HG02610 (cell line): ENCODE measurements around the gene PON2.
"Not testable (repeated sequence)": the region's sequence is repeated elsewhere in the genome, so short reads cannot be mapped to it uniquely, and the experiment has no call there.

Experiments used
- ATAC-seq: cut with Tn5 transposase; IDR thresholded peaks from one replicate; pipeline ENCODE4 v1.9.1; 2021; ENCODE audit warnings: mild to moderate bottlenecking, moderate library complexity; ENCODE audit not compliant: unreplicated experiment

PON2 gene

GRCh38 chr7:95407751-95408150, 27.1 kb downstream of the PON2 start:
- no peak for ATAC-seq

GRCh38 chr7:95405800-95406199, 29.0 kb downstream of the PON2 start:
- no peak for ATAC-seq

- no peak for ATAC-seq
These were observed 29.6 kb downstream of the PON2 start for GRCh38 chr7:95405208-95405607.

GRCh38 chr7:95404316-95404865, 30.4 kb downstream of the PON2 start:
- ATAC-seq, result no peak

GRCh38 chr7:95398155-95398940, 36.5 kb downstream of the PON2 start:
- no peak for ATAC-seq

- ATAC-seq, result no peak
These were observed 37.4 kb downstream of the PON2 start for GRCh38 chr7:95397381-95397780.

- ATAC-seq, result no peak
These were observed 38.4 kb downstream of the PON2 start, which contains the start of gene PON3 for GRCh38 chr7:95396136-95397032. PON3 (minus strand) TSS chr7:95396375; CDS start chr7:95396350, 25 bp downstream.

- no peak for ATAC-seq
These were observed 39.1 kb downstream of the PON2 start for GRCh38 chr7:95395755-95396135.

GRCh38 chr7:95394370-95394769, 40.5 kb downstream of the PON2 start:
- ATAC-seq, result no peak

- ATAC-seq, result no peak
These were observed 43.1 kb downstream of the PON2 start for GRCh38 chr7:95391761-95392160.

- no peak for ATAC-seq
These were observed 45.3 kb downstream of the PON2 start for GRCh38 chr7:95389516-95389915.

- not testable (repeated sequence) for ATAC-seq
These were observed 55.4 kb downstream of the PON2 start for GRCh38 chr7:95379457-95379856.

- no peak for ATAC-seq
These were observed 58.0 kb downstream of the PON2 start for GRCh38 chr7:95376632-95377400.

GRCh38 chr7:95375591-95376257, 59.1 kb downstream of the PON2 start:
- no peak for ATAC-seq

- no peak for ATAC-seq
These were observed 61.5 kb downstream of the PON2 start for GRCh38 chr7:95373323-95373722.

GRCh38 chr7:95368235-95368634, 66.6 kb downstream of the PON2 start:
- ATAC-seq, result no peak

- ATAC-seq, result no peak
These were observed 67.2 kb downstream of the PON2 start for GRCh38 chr7:95367606-95368005.

GRCh38 chr7:95365151-95365550, 69.7 kb downstream of the PON2 start:
- no peak for ATAC-seq

- no peak for ATAC-seq
These were observed 77.2 kb downstream of the PON2 start for GRCh38 chr7:95357623-95358022.
